ENCODE data around the gene FOXJ1.
A peak's percentile ranks its signal among the peaks of the same experiment; 100 is the strongest.

DNA sequence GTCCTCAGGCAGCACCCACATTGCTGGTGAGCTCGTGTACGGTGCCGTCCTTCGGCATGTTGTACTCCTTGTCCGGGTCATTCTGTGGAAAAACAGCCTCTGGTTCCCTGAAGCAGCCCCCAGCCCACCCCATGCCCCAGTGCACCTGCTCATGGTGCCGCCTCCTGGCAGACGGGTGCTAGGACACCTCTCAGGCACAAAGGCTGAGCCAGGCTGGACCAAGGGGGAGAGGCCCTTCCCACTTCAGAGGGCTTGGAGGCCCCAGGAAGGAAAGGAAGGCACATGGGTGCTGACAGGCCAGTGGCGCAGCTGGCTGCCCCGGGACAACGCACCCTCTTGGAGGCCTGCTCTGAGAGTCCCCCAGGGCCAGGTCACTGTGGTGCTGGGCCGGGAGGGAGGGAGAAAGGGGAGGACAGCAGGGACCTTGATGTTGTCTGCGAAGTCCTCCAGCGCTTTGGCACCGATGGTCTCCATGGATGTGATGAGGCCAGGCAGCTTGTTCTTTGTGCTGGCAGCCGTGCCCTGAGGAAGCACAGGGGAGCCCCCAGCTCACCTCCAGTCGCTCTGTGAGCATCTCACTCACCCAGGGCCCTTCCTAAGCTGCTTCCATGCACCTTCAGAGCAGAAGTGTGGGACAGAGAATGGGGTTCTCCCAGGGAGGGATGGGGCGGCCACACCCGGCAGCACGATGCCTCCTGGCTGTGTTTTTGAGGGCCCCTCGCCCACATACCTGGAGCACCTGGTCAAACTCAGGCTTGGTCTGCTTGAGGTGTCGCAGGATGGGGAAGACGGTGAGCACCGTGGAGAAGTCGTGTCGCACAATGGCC lies 52.8 kb downstream of the FOXJ1 start:
- TF ChIP-seq, protein P1, sequence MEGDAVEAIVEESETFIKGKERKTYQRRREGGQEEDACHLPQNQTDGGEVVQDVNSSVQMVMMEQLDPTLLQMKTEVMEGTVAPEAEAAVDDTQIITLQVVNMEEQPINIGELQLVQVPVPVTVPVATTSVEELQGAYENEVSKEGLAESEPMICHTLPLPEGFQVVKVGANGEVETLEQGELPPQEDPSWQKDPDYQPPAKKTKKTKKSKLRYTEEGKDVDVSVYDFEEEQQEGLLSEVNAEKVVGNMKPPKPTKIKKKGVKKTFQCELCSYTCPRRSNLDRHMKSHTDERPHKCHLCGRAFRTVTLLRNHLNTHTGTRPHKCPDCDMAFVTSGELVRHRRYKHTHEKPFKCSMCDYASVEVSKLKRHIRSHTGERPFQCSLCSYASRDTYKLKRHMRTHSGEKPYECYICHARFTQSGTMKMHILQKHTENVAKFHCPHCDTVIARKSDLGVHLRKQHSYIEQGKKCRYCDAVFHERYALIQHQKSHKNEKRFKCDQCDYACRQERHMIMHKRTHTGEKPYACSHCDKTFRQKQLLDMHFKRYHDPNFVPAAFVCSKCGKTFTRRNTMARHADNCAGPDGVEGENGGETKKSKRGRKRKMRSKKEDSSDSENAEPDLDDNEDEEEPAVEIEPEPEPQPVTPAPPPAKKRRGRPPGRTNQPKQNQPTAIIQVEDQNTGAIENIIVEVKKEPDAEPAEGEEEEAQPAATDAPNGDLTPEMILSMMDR (IDR thresholded peaks at IDR 0.05; ENCODE audit: borderline replicate concordance, extremely low read depth, low read length, poor library complexity, severe bottlenecking): peak; percentile 37
- TF ChIP-seq EZH2 (IDR thresholded peaks at IDR 0.05; ENCODE audit: borderline replicate concordance, low read depth, low read length, severe bottlenecking): no peak
